Measurements from ENCODE around the gene EMID1.

EMID1 gene

DNA sequence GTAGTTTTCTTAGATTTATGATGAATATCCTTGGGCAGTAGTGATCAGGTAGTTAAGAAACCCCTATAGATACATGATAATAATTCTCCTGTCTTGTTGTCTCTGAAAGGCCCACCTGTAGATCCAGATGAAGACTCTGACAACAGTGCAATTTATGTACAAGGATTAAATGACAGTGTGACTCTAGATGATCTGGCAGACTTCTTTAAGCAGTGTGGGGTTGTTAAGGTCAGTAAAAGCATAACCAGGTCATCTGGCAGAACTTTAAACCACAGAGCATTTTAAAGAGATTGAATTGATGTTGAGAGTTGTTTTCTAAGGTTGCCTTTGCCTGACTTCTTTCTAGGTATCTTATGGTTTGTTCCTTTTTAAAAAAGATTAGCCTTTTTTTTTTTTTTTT lies 86.7 kb downstream of the EMID1 start:
- DNase-seq (ENCODE audit: low read depth), result no peak

DNA sequence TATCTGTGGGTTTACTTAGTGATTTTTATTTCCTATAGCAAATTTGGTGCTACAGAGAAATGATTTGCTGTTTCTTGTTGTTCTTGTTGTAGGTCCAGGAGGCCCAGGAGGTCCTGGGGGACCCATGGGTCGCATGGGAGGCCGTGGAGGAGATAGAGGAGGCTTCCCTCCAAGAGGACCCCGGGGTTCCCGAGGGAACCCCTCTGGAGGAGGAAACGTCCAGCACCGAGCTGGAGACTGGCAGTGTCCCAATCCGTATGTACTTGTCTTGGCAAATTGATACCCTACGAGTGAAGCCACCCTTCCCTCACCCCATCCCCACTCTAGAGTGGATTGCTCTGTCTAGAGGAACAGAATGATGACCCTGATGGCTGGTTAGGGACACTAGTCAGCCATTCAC lies 92.9 kb downstream of the EMID1 start:
- DNase-seq (ENCODE audit: low read depth), result no peak

DNA sequence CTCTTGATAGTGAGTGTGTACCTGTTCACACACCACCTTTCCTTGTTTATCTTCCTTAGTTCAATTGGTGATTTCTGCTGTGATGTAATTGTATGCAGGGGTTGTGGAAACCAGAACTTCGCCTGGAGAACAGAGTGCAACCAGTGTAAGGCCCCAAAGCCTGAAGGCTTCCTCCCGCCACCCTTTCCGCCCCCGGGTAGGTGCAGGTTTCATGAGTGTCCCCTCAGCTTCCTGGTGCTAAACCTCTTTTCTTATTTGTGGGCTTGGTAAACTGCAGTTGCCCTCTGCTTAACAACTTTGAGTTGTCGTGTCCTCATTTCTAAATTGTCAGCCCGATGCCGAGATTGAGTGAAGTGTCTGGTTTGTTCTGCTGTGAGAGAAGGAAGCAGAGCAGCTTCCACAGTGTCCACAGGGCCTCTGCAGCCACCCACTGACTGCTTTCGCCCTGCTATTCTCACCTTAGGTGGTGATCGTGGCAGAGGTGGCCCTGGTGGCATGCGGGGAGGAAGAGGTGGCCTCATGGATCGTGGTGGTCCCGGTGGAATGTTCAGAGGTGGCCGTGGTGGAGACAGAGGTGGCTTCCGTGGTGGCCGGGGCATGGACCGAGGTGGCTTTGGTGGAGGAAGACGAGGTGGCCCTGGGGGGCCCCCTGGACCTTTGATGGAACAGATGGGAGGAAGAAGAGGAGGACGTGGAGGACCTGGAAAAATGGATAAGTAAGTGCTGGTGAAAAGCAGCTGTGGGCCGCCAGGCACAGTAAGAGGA lies 93.6 kb downstream of the EMID1 start:
- DNase-seq (ENCODE audit: low read depth), result no peak

DNA sequence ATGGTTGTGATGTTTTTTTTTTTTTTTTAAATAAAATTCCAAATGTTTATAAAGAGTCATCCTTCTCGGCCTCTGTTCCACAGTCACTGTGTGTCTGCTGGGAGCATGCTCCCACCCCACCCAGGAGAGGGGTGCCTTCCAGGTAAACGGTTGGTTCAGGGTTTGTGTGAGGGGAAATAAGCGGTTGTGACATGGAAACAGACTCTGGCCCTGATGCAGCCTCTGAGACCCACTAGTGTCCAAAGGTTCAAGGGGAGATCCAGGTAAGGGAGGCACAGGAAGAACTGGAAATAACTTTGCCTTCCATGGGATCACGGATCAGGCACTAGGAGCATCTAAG lies 94.7 kb downstream of the EMID1 start:
- no peak for DNase-seq (ENCODE audit: low read depth)

DNA sequence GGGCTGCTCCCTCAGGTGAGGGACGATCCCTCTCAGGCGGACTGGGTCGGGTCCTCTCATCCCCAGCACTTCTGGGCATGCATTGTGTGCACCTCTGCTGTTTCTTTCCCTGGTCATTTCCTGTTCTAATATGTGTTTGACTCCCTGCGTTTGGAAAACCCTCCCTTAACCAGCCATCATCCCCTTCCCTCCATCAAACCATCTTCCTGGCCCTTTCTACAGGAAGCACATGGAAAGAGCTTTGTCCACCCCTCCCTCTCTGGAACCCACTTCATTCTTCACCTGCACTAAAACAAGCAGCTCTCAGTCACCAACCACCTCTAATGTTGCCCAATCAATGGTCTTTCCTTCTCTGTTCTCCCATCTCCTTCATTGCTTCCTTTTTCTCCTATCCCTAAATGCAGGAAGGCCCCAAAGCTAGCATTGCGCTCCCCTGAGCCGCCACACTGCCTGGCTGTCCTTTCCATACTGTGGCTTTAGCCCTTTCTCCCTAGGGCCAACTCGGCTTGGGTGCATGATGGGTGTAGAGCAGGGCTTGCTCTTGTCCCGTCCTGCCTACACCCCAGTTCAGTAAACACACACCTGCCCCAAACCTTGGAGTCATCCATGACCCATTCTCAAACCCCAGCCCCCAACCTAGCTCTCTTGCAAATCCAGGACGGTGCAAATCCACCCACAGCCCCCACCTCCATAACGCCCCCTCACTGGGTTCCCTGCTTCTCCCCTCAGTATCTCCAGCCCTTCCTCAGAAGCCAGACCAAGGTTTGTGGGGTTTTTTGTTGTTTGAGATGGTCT lies 95.3 kb downstream of the EMID1 start:
- no peak for DNase-seq (ENCODE audit: low read depth)

DNA sequence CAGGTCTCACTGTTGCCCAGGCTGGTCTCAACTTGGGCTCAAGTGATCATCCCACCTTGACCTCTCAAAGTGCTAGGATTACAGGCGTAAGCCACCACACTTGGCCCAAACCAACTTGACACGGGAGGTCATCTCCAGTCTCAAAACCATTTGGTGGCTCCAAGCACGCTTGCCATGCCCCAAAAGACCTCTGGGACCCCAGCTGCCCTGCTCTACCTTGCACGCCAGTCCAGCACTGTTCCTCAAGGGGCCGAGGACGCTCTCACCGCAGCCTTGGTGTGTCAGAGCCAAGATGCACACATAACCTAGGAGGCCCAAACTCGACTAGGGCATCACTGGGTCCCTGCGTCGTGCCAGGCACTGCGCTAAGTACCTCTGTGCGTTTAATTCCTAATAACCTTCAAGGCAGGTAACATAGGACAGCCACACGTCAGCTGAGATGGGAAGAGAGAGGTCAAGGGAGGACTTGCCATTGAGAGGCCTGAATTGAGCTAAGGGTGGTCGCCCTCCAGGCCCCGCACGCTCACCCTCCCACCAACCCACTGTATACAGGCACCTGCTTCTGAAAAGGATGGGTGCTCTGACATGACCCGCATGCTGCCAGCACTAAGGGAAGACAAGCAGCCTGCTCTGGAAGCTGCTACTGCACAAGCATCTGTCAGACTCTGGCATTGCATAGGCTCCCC lies 96.2 kb downstream of the EMID1 start:
- no peak for DNase-seq (ENCODE audit: low read depth)

DNA sequence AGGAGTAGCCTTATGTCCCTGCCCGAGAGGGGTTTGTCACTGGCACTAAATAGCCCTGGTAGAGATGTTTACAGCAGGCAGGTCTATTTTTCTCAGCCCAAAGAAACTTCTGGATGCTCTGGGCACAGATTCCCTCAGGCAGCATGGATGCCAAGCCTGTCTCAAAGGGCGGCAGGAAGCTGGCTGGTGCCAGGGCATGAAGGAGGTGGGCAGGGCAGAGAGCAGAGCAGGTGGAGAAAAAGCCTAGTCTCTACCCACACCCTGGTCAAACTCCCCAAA lies 96.6 kb downstream of the EMID1 start:
- no peak for DNase-seq (ENCODE audit: low read depth)

DNA sequence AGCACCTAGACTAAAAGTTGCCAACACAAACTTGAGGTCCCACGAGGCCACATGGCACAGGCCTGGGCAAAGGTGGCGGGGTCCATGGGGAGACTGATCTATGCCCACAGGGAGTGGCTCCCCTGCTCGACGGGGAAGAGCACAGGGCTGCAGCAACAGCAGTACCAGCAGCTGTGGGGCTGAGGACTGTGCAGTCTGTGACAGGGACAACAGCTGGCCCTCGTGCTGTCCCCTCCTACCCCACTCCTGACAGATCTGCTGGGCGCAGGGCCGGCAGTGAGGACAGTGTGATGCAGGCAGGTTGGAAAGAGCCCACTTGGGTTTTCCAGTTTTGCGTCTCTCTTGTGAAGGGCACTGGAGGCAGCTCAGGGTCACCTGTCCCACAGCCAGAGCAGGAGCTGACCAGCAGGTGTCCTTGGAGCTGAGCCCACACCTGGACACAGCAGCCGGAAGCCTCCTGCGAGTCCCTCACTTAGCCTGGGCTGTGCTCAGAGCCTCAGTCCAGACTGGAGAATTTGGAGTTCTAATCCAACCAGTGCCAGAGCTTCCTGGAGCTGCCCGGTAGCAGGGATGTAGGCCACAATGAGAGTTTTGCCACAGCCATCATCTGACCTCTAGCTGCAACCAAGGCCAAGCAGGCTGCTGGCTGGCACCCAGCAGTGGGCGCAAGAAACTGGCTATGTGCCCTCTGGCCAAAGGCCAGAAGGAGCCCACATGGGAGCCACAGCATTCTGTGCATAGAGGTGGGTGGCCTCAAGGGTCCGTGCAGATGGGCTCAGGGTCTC lies 97.2 kb downstream of the EMID1 start:
- no peak for DNase-seq (ENCODE audit: low read depth)

DNA sequence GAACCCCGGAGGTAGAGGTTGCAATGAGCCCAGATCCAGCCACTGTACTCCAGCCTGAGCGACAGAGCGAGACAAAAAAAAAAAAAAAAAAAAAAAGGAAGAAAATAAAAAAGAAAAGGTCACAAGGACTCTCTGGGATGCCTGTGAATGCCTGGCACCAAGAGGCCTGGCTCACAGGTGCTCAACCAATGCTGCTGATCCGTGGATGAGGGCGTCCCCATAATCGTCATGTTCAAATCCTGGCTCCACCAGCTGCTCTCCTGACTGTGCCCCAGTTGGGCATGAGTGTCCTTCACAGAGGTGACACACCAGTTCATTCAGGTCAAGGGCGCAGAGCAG lies 100.1 kb downstream of the EMID1 start:
- no peak for DNase-seq (ENCODE audit: low read depth)

DNA sequence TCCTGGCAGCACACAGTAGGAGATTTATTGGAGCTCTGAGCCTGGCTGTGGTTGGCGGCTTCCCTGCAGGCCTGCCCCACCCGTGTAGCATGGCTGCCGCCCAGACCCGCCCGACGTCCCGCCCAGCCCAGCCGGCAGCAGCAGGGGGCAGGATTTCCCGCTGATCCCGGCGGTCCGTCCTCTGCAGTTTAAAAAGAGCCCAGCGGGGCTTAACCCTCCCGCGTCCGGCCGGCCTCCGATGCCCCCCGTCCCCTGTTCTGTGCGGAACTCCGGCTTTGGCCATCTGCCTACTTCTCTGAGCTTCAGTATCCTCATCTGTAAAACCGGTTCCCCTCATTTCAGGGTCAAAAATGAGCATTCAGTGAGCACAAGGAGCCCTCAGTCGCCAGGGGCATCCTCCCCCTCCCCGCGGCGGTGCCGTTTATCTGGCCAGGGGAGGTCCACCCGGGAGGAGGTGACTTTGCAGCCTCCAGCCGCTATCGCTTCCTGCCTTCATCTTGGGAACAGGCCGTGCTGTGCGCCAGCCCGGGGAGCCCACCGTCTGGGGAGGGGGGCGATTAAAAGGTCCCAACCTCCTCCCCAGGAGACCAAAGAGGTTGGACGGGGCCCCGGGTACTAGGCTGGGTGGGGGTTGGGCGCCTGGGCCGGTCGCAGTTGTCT lies 100.6 kb downstream of the EMID1 start, which contains the start of gene GAS2L1:
Gene GAS2L1 (plus strand): TSS at position 476 of the 660 bp plus-strand sequence. CDS start 1,456 bp downstream, outside the sequence.
- no peak for DNase-seq (ENCODE audit: low read depth)

DNA sequence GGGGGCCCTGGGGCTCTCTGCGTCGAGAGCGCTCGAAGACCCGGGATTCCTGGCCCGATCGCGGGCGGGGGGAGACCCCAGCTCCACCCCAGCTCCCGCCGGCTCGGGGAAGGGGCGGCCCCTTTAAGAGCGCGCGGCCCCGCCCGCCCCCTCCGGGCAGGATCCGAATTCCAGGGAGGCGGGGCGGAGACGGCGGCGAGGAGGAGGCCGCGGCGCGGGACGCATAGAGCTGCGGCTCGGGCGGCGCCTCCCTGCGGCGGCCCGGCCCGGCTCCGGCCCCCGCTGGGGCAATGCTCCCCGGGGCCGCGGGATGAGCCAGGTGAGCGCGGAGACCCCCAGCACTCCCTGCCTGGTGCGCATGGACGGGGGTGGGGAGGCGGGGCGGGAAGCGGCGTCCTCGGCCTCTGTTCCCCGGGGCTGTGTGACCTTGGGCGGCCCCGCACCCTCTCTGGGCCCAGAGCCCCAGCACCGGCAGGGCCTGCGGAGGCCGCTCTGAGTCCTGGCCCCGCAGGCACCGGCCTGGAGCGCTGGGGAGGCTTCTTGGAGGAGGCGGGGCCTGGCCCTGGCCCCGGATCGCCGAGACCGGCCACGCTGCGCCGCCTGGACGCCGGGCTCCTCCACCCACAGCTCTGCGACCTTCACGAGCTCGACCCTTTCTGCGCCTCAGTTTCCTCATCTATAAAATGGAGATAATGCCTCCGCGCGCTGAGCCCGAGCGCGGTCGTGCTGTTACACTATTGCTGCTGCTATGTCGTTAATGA lies 101.3 kb downstream of the EMID1 start:
- no peak for DNase-seq (ENCODE audit: low read depth)

DNA sequence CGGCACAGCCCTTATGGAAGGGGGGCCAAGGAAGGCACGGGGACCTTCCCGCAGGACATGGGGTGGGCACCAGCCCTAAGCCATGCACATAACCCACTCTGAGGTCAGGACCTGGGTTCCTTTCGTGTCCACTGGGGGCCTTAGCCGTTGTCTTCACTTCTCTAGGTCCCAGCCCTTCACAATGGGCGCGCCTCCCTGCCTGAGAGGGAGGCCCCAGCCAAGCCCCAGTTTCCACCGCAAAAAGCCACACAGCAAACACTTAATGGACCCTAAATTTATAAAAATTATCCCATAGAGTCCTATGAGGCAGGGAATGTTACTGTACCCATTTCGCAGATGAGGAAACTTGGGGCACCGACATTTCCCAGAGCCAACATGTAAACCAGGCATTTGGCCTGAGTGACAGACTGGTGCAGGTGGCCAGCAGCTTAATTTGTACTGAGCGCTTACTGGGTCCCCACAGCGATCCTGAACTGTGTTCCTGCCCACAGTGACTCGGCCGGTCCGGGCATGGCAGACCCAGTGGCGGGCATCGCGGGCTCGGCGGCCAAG lies 102.0 kb downstream of the EMID1 start:
- no peak for DNase-seq (ENCODE audit: low read depth)

DNA sequence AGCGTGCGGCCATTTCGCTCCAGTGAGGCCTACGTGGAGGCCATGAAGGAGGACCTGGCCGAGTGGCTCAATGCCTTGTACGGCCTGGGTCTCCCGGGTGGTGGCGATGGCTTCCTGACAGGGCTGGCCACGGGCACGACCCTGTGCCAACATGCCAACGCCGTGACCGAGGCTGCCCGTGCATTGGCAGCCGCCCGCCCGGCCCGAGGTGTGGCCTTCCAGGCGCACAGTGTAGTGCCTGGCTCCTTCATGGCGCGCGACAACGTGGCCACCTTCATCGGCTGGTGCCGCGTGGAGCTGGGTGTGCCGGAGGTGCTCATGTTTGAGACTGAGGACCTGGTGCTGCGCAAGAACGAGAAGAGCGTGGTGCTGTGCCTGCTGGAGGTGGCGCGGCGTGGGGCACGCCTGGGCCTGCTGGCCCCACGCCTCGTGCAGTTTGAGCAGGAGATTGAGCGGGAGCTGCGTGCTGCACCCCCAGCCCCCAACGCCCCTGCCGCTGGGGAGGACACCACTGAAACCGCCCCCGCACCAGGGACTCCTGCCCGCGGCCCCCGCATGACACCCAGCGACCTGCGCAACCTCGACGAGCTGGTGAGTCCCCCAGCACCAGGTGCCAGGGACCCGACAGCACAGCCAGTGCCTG lies 102.6 kb downstream of the EMID1 start:
- no peak for DNase-seq (ENCODE audit: low read depth)

DNA sequence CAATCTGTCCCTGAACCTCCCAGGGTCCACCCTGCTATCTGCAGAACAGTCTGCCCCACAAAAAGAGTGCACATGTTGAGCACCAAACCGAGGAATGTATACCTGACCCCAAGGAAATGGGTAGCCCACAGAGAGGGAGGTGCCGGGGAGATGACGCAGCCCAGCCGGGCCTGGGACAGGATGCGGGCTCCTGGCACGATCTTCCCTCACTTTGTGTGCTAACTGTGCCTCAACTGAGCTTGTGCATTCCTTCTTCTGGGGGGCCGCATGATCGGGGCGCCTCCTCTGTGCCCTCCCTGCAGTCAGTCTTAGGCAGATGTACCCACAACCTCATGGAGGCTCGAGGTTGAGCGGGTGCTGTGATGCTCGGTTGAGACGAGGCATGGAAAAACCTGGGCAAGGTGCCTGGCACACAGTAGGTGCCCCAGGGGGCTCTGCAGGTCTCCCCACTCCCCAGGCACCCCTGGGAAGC lies 103.1 kb downstream of the EMID1 start:
- no peak for DNase-seq (ENCODE audit: low read depth)

Measured in stimulated activated CD8-positive, alpha-beta memory T cell treated with anti-CD3 and anti-CD28 coated beads, Interleukin-12 subunit alpha, Interleukin-12 subunit beta, amount 100 ng/mL, for 4 hours (primary cell).